Measurements from ENCODE around the gene SDR42E1.

Gene SDR42E1

DNA sequence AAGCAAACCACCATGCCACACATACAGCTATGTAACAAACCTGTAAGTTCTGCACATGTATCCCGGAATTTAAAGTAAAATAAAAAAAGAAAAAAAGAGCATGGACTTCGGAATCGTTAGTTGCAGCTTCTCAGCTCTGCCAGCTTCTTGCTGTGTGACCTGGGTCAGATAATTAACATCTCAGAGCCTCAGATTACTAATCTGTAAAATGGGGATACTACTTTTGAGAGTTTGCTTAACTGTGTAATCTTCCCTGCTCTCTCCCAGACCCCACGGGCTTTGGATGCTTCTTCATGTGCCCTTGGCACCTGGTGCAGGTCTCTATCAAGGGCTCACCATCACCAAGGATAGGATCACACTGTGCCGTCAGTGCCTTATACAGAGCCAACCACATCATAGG, 40.4 kb upstream of the SDR42E1 start:
- TF ChIP-seq, protein P1, sequence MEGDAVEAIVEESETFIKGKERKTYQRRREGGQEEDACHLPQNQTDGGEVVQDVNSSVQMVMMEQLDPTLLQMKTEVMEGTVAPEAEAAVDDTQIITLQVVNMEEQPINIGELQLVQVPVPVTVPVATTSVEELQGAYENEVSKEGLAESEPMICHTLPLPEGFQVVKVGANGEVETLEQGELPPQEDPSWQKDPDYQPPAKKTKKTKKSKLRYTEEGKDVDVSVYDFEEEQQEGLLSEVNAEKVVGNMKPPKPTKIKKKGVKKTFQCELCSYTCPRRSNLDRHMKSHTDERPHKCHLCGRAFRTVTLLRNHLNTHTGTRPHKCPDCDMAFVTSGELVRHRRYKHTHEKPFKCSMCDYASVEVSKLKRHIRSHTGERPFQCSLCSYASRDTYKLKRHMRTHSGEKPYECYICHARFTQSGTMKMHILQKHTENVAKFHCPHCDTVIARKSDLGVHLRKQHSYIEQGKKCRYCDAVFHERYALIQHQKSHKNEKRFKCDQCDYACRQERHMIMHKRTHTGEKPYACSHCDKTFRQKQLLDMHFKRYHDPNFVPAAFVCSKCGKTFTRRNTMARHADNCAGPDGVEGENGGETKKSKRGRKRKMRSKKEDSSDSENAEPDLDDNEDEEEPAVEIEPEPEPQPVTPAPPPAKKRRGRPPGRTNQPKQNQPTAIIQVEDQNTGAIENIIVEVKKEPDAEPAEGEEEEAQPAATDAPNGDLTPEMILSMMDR (IDR thresholded peaks at IDR 0.05; ENCODE audit: extremely low read depth, insufficient read depth, missing control alignments): no peak
- no peak for DNase-seq (ENCODE audit: low spot score)
- in situ Hi-C loops (cut with MboI; ENCODE audit: low pct_unique_long_range_greater_than_20kb, low sequenced_read_pairs, unreplicated experiment): no loop called here

DNA sequence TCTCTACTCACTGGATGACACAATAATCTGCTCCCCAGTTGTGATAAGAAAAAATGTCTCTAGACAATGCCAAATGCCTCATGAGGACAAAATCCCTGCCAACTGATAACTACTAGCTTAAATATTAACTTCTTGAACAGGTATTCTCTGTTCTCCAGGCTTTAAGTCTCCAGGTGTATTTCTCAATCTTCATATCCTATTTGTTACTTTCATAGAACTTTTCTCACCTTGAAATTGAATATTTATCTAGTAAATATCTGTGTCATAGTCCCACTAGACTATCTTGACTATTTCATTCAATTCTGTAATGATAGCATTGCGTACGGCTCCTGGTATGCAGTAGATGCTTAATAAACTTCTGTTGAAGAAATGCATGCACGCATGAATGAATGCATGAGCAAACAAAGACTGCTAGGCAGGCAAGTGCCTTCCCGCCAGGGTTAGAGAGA, 39.7 kb upstream of the SDR42E1 start:
- TF ChIP-seq, protein P1 (IDR thresholded peaks at IDR 0.05; ENCODE audit: extremely low read depth, insufficient read depth, missing control alignments): no peak
- in situ Hi-C loops (cut with MboI; ENCODE audit: low pct_unique_long_range_greater_than_20kb, low sequenced_read_pairs, unreplicated experiment): no loop called here
- DNase-seq (ENCODE audit: low spot score): no peak

DNA sequence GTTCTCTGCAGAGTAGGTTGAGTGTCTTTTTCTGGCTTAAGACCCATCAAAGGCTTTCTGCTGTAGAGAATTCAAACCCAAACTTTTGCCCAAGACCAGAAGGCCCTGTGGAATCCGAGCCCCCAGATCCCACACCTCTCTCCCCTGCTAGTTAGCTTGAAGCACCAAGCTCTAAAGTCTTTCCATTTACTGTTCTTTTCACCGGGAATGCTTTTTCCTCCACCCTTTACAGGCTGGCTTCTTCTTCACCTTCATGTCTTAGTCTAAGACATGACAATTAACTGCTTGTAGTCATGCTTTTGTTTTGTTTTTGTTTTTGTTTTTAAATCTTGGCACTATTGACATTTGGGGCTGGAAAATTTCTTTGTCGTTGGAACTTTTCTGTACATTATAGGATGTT, 39.2 kb upstream of the SDR42E1 start:
- DNase-seq (ENCODE audit: low spot score): no peak
- in situ Hi-C loops (cut with MboI; ENCODE audit: low pct_unique_long_range_greater_than_20kb, low sequenced_read_pairs, unreplicated experiment): no loop called here
- TF ChIP-seq, protein P1 (IDR thresholded peaks at IDR 0.05; ENCODE audit: extremely low read depth, insufficient read depth, missing control alignments): no peak

DNA sequence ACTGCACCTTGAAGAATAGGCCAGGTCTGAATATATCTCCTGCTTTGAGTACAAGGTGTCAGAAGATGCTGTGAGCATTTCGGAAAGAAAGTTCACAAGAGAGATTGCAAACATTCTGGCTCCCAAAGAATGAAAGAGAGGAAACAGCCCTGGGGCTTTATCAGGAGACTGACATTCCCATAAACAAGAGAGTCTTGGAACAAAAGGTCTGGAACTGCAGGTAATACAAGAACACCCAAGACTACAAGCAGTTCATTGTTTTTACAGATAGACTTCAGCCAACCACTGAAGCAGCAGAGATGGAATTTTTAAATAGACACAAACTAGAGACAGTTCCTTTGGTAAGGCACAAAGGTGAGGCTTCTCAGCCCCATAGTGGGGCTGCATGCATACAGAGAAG, 38.2 kb upstream of the SDR42E1 start:
- in situ Hi-C loops (cut with MboI; ENCODE audit: low pct_unique_long_range_greater_than_20kb, low sequenced_read_pairs, unreplicated experiment): no loop called here
- no peak for DNase-seq (ENCODE audit: low spot score)

DNA sequence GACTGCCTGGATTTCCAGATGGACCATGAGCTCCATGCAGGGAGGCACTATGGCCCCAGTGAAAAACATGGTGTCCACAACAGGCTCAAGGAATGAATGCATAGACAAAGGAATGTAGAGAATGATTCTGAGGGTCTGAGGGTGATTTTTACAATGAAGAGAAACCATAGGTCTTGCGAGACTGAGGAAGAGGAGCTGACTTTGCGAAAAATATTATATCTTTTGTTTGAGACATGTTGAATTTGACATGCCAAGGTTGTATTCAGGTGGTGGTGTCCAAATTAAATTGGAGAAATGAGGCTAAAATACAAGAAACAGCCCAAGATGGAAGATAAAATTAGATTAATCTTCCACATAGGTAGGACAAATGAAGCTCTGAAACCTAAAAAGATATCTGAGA, 36.5 kb upstream of the SDR42E1 start:
- TF ChIP-seq, protein P1 (IDR thresholded peaks at IDR 0.05; ENCODE audit: extremely low read depth, insufficient read depth, missing control alignments): no peak
- DNase-seq (ENCODE audit: low spot score): no peak
- in situ Hi-C loops (cut with MboI; ENCODE audit: low pct_unique_long_range_greater_than_20kb, low sequenced_read_pairs, unreplicated experiment): no loop called here

More for the DNA sequence above, 38.2 kb upstream of the SDR42E1 start:
- TF ChIP-seq, protein P1 (IDR thresholded peaks at IDR 0.05; ENCODE audit: extremely low read depth, insufficient read depth, missing control alignments): no peak

DNA sequence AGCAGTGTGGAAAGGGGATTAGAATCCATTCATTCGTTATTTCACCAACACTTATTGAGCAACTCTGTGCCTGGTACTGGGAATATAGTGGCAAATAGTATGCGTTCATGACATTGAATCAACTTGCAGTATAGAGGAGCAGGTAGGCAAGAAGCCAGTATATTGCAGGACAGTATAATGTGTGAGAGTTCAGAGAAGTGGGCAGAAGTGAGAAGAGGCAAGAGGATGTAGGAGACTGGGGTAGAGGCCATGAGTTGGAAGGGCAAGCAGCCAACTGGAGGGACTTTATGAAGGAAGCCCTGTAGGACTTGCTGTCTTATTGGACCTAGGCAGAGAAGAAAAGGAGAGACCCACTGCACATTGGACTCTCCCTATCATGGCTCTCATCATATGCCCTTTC, 36.1 kb upstream of the SDR42E1 start:
- TF ChIP-seq, protein P1 (IDR thresholded peaks at IDR 0.05; ENCODE audit: extremely low read depth, insufficient read depth, missing control alignments): no peak
- in situ Hi-C loops (cut with MboI; ENCODE audit: low pct_unique_long_range_greater_than_20kb, low sequenced_read_pairs, unreplicated experiment): no loop called here
- no peak for DNase-seq (ENCODE audit: low spot score)

DNA sequence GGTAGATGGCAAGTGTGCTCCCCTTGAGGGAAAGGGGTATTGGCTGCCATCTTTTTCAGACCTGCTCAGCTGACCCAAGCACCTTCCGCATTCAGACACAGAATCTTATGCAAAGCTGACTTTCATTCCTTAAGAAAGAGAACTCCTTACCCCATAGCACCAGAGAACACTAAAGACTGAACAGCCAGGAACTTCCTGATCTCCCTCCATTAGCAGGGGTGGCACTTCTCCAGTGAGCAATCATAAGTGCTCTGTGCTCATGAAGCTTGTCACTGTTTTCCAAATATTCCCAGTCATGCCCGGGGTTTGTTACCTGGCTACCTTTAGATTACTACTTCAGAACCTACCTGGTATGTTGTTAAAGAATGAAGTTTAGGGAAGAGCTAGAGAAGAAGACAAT, 35.7 kb upstream of the SDR42E1 start:
- TF ChIP-seq, protein P1 (IDR thresholded peaks at IDR 0.05; ENCODE audit: extremely low read depth, insufficient read depth, missing control alignments): no peak
- in situ Hi-C loops (cut with MboI; ENCODE audit: low pct_unique_long_range_greater_than_20kb, low sequenced_read_pairs, unreplicated experiment): no loop called here
- no peak for DNase-seq (ENCODE audit: low spot score)

Data from GM13977 (cell line).